Subcutaneous adipose tissue (tissue), 4 donors: Measurements from ENCODE around the gene DNAJC21. TPM values are rescaled to one million over a fixed set of nuclear protein-coding genes. Genes with fewer than 3 reads are reported as not detected.

Experiments used
- total RNA-seq, 4 donors: library from RNA; depleted of rRNA; stranded (reverse); fragments of >200 nt; gene quantifications; one replicate each; pipeline ENCODE4 v1.1.0, GENCODE V29; 2016
- TF ChIP-seq, protein P1 (sequence below): fragments of 450-650 bp; IDR thresholded peaks from one replicate; pipeline ENCODE4 v1.5.1; 2016; ENCODE audit warnings: low read depth, mild to moderate bottlenecking, control low read depth, antibody characterized with exemption, moderate library complexity

The DNAJC21 gene
- total RNA-seq, 4 donors from 2014 or later, result 32.1 to 43.9 (median 36.9) TPM

DNA sequence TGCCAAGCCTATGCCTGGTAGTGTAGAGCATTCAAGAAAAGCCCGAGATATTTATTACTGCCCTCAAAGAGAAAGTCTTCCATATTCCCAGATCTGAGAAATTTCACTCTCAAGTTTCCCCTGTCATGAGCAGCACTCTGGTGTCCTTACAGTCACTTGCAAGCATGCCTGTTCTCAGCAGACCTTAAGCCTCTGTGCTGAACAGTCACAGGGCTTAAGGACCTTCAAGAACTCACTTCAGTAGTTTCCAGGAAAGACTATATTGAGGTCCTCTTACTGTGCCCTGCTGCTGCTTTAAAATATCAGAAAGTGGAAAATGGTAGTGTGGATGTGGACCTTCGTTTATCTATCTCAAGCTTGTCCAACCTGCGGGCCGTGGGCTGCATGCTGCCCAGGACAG is 53.5 kb downstream of the DNAJC21 start:
- TF ChIP-seq, protein P1, sequence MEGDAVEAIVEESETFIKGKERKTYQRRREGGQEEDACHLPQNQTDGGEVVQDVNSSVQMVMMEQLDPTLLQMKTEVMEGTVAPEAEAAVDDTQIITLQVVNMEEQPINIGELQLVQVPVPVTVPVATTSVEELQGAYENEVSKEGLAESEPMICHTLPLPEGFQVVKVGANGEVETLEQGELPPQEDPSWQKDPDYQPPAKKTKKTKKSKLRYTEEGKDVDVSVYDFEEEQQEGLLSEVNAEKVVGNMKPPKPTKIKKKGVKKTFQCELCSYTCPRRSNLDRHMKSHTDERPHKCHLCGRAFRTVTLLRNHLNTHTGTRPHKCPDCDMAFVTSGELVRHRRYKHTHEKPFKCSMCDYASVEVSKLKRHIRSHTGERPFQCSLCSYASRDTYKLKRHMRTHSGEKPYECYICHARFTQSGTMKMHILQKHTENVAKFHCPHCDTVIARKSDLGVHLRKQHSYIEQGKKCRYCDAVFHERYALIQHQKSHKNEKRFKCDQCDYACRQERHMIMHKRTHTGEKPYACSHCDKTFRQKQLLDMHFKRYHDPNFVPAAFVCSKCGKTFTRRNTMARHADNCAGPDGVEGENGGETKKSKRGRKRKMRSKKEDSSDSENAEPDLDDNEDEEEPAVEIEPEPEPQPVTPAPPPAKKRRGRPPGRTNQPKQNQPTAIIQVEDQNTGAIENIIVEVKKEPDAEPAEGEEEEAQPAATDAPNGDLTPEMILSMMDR, result no peak

DNA sequence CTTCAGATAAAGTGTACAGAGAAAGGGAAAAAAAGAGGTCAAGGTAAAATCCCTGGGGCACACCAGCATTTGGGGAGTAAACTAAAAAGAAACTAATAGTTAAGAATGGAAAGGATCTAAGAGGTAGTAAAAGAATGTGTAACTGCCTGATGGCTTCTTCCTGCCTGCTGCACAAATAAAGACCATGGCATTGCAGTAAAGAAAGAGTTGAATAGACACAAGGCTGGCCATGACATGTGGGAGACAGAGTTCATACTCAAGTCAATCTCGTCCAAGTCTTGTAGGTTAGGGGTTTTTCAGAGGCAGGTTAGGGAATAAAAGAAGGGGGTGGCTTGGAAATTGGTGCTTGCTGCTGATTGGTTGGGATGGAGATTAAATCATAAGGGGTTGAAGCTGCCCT is 57.6 kb downstream of the DNAJC21 start:
- TF ChIP-seq, protein P1, result no peak

DNA sequence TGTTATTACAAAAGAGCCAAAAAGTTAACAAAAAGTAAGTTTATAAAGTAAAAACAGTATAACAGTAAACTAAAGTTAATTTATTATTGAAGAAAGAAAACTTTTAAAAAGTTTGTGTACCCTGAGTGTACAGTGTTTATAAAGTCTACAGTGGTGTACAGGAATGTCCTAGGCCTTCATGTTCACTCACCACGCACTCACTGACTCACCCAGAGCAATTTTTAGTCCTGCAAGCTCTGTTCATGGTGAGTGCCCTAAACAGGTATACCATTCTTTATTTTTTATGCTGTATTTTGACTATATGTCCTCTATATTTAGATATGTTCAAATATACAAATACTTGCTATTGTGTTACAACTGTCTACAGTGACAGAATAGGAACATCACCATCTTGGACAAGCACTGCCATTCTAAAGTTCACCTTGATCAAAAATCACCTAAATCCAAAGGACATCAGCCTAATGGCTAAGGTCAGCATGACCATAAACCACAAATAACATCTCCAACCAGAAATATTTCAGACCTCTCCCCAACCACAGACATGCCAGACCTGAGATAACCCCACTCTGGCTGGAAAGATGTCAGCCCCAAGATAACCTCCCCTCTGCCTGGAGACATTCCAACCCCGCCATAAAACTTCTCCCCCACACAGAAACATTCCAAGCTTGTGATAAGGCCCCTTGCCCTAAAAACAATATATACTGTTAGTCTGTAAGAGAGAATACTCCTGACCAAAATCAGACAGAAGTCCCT is 62.3 kb downstream of the DNAJC21 start:
- TF ChIP-seq, protein P1, result no peak

DNA sequence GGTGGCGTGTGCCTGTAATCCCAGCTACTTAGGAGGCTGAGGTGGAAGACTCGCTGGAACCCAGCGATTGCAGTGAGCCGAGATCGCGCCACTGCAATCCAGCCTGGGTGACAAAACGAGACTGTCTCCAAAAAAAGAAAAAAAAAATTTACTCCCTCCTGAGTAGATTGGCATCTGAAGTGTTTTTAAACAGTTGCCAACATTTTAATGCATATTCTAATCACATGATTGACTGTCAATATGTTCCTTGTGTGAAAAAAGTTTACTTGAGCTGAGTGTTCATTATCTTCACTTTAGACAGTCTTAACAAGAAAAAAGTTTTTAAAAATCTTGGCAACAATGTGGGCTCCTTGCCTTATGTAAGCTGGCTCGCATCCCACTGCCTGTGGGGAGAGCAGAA is 64.6 kb downstream of the DNAJC21 start:
- TF ChIP-seq, protein P1, result no peak

DNA sequence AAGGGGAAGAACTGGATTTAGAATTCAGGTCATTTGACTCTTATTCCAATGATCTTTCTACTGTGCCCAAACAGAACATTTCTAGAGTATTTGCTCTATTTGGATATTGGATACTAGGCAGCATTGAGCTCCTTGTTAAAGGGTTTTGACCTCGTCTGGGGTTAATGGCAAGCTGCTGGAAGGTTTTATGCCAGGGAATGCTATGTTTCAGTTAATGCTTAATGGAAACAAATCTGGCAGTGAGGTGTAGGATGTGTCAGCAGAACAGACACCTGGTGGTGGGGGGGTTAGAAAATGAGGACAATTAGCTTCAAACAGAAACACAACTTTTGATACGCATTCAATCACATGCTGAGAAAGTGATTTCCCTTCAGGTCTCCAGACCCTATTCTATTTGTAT is 66.9 kb downstream of the DNAJC21 start:
- TF ChIP-seq, protein P1, result no peak

DNA sequence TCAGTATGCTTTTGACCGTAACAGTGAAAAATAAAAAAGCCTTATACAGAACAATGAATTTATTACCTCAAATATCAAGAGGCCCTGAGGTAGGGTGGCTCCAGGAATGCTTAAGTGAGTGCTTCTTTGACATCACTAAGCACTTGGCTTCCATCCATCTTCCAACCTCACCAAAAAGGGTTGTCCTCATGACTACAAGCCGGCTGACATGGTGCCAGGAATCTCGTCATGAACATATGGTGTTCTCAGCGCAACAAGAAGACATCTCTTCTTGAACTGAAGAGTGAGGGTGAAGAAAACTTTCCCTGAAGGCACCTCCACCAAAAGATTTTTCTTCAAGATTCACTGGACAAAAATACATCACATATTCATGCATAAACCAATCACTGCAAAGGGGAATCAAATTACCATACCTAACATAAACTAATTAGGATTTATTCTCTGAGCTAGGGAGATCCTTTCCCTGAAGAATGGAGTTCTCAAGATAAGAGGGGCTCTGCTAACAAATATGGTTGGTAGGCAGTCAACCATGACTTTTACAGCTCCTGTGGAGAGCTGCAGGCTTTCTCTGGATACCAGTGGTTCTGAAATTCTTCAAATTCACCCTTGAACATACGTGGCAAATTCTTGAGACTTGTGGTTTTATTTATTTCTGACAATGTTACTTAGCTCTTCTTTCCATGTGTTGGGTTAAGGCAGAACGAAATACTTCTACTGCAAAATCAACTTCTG is 68.9 kb downstream of the DNAJC21 start:
- TF ChIP-seq, protein P1, result no peak

DNA sequence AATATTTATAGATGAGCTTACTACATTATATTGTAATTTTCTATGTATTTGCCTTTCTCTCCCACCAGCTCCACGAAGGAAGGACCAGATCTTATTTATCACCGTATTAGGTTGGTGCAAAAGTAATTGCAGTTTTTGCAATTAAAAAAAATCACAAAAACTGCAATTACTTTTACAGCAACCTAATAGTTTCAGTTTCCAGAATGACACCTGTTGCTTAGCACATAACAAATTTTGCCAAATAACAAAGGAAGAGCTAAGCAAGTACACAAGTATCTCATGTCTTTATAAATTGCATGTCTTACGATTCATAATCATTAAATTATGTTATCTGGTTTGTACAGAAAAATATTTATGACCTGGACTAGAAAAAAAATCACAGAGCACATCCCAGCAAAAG is 72.5 kb downstream of the DNAJC21 start:
- TF ChIP-seq, protein P1, result no peak
